ENCODE data around the gene CFAP77. TPM values are rescaled to one million over a fixed set of nuclear protein-coding genes. Genes with fewer than 3 reads are reported as not detected.
"Not testable (repeated sequence)": the region's sequence is repeated elsewhere in the genome, so short reads cannot be mapped to it uniquely, and the experiment has no call there.

Gene CFAP77
- total RNA-seq, 1 donor: under 0.01 TPM

DNA sequence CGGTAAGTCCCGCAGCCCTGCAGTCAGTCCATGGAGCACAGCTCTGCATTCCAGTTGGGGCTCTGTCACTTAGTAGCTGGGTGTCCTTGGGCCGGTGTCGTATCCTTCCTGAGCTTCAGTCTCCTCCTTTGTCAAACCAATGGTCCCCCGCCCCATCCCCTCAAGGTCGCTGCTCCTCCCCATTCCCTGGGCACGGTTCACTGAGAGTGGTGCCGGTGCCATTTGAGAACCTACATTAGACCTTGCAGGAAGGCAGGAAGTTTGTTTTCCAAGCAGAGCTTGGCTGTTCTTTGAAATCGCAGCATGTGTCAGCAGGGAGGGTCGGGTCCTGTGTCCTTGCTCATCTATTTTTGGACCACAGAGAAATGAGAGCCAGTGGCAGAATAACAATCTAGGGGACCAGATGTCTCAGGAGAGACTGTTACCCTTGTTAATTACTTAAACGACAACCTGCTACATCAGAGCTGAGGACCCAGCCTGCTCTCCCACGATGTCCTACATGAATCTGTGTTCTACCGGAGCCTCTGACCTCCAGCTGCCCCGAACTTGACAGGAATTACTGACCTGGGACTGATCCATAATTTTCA is 150.7 kb downstream of the CFAP77 start:
- no peak for DNase-seq (ENCODE audit: low read depth)
- H3K4me3 ChIP-seq (ENCODE audit: low read depth, low read length): no peak overlapping the region
- no peak for TF ChIP-seq CTCF (IDR thresholded peaks at IDR 0.05; ENCODE audit: insufficient read depth, low read depth, low read length)

GRCh38 chr9:132562306-132562573 is 152.2 kb downstream of the CFAP77 start:
- DNase-seq (ENCODE audit: low read depth): no peak
- H3K4me3 ChIP-seq (ENCODE audit: low read depth, low read length): no peak overlapping the region
- TF ChIP-seq CTCF (IDR thresholded peaks at IDR 0.05; ENCODE audit: insufficient read depth, low read depth, low read length): no peak

DNA sequence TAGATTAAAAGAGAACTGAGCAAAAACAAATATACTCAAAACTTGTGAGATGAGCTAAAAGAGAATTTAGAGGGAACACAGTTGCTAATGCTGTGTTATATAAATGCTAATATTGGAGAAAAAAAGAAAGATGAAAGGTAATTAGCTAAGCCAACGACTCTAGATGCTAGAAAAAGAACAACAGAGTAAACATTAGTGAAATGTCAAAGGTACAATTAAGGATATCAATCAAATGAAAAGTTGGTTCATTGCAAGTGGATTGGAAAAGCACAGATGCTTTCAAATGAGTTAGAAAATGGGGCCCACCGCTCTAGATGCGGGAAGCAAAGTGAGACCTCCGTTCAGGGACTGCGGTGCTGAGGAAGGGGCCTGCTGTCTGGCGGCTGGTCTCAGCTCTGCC is 154.5 kb downstream of the CFAP77 start:
- H3K4me3 ChIP-seq (ENCODE audit: low read depth, low read length): no peak overlapping the region
- DNase-seq (ENCODE audit: low read depth): no peak
- no peak for TF ChIP-seq CTCF (IDR thresholded peaks at IDR 0.05; ENCODE audit: insufficient read depth, low read depth, low read length)

DNA sequence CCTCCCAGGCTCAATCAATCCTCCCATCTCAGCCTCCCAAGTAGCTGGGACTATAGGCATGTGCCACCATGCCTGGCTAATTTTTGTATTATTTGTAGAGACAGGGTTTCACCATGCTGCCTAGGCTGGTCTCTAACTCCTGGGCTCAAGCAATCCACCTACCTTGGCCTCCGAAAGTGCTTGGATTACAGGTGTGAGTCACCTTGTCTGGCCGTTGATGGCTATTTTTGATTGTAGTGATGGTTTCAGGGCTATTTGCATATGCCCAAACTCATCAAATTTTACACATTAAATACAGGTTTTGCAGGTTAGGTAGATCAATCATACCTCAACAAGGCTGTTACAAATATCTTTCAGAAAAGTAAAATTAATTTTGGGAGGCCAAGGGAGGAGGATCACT is 158.8 kb downstream of the CFAP77 start:
- not testable (repeated sequence) for DNase-seq (ENCODE audit: low read depth); H3K4me3 ChIP-seq (ENCODE audit: low read depth, low read length)

DNA sequence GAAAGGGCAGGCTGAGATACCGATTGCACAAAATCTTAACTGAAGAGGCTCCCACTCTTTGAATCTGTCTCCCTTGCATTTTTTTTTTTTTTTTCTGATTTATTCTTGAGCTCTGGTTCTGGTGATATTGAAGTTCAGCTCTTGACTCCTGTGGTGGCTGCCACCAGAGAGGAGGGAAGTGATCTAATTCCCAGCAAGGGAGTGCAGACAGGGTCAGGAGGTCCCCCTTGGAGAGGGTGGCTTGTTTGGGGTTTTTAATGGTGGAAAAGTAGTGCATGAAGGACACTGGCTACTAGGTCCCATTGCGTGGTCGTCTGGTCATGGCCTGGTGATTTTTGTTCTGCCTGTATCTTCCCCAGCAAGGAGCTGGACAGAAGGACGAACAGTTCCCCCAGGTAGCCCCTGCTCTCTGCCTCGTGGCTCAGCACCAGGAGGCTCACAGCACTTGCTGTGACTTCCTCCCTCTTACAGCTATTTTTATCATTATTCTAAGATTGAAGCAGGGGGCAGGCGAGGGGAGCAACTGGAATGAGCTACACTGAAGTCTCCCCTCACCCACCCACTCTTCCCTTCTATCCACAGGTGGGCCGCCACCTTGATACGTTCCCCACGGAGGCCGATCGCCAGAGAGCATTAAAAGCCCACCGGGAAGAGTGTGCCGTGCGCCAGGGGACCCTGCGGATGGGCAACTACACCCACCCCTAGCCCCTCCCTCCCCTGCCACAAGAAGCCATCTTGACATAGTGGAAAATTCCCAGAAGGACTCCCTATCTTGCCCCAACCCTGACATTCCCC is 162.0 kb downstream of the CFAP77 start:
- no peak for DNase-seq (ENCODE audit: low read depth)
- H3K4me3 ChIP-seq (ENCODE audit: low read depth, low read length): no peak overlapping the region
- no peak for TF ChIP-seq CTCF (IDR thresholded peaks at IDR 0.05; ENCODE audit: insufficient read depth, low read depth, low read length)

GRCh38 chr9:132572921-132573320 is 162.9 kb downstream of the CFAP77 start:
- no peak for TF ChIP-seq CTCF (IDR thresholded peaks at IDR 0.05; ENCODE audit: insufficient read depth, low read depth, low read length)
- DNase-seq (ENCODE audit: low read depth): no peak
- no peak overlapping the region for H3K4me3 ChIP-seq (ENCODE audit: low read depth, low read length)

DNA sequence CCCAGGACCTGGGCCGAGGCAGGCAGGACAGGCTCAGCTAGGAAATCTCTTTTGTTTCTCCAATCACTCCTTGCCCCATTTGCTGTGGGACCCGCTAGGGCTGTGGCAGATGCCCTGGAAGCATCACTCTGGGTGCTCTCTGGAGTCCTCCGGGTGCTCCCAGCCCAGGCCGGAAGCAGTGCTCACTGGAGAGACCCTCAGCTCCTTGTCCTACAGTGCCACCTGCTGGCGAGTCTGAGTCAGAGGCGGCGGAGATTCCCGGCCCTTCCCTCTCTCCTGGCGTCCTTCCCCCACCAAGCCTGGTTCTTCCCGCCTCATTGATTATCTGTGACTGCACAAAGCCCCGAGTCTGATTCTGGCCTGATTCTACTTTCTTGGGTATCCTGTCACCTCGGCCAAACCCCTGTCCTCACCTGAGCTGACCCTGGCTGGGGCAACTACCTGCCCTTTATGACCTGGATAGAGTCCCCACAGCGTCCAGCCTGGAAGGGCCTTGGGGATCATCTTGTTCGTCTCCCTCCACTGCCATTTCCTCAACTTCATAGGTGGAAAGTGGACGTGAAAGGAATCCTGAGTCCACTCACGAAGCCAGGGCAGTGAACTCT is 165.1 kb downstream of the CFAP77 start:
- peak; percentile 70 for DNase-seq (ENCODE audit: low read depth)
- H3K4me3 ChIP-seq (ENCODE audit: low read depth, low read length): no peak overlapping the region
- peak; percentile 93 for TF ChIP-seq CTCF (IDR thresholded peaks at IDR 0.05; ENCODE audit: insufficient read depth, low read depth, low read length)

All from fibroblast of villous mesenchyme (primary cell).